HG03432 (cell line): ENCODE results near the gene RAPGEF4.

ENCODE experiments used
- ATAC-seq: cut with Tn5 transposase; IDR thresholded peaks from one replicate; pipeline ENCODE4 v1.9.1; 2021; ENCODE audit warnings: mild to moderate bottlenecking, moderate library complexity; ENCODE audit not compliant: unreplicated experiment

Gene RAPGEF4

GRCh38 chr2:172821370-172822338, 86.0 kb downstream of the RAPGEF4 start:
- no peak for ATAC-seq

GRCh38 chr2:172822585-172822984, 86.9 kb downstream of the RAPGEF4 start:
- ATAC-seq: no peak

DNA sequence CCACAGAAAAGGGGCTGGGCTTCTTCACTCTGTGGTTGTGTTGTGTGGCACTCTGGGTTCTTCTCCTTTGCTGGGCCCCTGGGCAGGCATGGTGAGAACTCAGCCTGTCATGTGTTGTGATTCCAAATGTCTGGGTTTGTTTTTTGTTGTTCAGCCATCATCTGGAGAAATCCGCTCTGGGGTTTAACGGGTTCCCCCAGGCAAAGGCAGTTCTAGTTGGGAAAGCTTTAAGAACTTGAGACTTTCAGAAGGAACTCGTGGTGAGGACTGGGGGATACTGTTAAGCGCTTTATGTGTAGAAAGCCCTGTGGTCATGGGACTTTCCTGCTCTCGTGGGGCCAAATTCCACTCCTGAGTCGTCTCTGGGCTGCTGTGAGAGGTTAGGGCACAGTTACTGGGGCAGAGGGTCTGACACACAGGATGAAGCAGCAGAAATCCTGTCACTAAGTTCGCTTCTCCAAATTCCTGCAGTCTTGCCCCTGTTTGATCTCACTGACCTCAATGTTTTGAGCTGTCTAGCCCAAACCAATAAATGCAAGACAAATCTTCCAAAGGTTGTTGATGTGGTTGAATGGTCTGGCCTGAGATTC, 87.7 kb downstream of the RAPGEF4 start:
- no peak for ATAC-seq

DNA sequence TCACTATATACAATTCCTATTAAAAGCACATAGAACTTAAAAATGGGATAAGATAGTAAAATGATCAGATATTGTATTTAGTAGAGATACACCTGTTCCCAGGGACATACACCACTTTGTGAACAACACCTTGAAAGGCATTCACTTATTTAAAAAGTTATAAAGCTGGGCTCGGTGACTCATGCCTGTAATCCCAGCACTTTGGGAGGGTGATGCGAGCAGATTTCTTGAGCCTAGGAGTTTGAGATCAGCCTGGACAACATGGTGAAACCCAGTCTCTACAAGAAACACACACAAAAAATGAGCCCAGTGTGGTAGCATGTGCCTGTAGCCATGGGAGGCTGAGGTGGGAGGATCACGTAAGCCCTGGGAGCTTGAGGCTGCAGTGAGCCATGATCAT, 90.9 kb downstream of the RAPGEF4 start:
- no peak for ATAC-seq

DNA sequence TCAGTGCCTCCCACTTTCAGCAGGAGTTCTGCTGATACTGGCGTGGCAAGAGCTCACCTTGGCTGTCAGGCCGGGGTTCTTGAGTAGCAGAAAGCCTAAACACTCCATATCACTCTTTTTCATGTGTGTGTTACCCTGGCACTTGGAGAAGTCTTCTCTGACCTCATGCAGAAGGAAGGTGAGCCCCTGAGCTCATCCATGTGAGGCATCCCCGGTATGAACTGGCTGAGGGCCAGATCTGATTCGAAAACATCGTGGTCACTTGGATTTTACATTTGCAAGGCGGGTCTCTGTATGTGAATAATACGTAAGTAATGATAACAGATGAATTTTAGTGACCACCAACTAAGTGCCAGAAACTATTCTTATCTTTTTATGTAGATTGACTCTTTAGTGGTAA, 93.6 kb downstream of the RAPGEF4 start:
- no peak for ATAC-seq

DNA sequence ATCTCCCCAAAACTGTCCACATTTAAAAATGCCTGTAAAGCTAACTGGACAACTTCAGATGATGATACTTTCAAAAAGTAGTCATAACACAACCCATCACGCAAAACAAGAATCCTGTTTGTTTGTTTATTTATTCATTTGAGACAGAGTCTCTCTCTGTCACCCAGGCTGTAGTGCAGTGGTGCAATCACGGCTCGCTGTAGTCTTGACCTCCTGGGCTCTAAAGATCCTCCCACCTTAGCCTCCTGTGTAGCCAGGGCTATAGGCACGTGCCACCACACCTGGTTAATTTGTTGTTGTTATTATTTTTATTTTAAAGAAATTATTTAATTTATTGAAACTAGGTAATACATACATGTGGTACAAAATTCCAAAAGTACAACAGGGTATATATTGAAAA, 94.8 kb downstream of the RAPGEF4 start:
- no peak for ATAC-seq

GRCh38 chr2:172833898-172834297, 98.3 kb downstream of the RAPGEF4 start:
- ATAC-seq: no peak

- ATAC-seq: no peak
These were observed 99.2 kb downstream of the RAPGEF4 start for GRCh38 chr2:172834881-172835280.

GRCh38 chr2:172836347-172836821, 100.7 kb downstream of the RAPGEF4 start:
- no peak for ATAC-seq

DNA sequence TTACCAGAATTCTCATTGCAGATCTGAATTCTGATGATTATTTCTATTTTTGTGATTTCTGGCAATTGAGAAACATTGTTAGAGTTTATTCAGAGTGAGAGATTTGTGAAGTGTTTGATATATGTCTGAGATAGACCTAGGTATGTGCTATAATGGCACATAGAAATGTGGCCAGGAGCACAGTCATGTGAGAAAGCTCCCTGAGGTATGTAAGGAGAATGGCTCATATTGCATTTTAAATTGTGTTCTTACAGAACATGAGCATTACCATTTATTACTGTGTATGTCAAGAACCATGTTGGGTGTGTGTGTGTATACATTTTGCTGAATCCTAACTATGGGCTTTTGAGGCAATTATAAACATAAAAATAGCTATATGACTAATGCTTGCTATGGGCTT, 101.2 kb downstream of the RAPGEF4 start:
- ATAC-seq: no peak

DNA sequence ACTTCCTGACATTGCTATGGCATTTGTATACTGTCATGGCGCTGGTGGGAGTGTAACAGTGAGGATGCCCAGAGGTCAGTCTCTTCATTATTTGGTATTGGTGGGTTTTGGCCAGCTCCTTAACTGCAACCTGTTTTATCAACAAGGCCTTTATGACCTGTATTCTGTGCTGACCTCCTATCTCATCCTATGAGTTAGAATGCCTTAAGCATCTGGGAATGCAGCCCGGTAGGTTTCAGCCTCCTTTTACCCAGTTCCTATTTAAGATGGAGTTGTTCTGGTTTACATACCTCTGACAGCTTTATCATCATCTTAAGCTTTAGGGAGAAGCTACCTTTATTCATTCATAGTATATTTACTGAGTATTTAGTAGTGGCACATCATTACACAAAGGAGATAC, 103.8 kb downstream of the RAPGEF4 start:
- ATAC-seq: no peak

GRCh38 chr2:172842511-172843265, 107.0 kb downstream of the RAPGEF4 start:
- no peak for ATAC-seq

GRCh38 chr2:172843266-172843582, 107.6 kb downstream of the RAPGEF4 start:
- no peak for ATAC-seq

DNA sequence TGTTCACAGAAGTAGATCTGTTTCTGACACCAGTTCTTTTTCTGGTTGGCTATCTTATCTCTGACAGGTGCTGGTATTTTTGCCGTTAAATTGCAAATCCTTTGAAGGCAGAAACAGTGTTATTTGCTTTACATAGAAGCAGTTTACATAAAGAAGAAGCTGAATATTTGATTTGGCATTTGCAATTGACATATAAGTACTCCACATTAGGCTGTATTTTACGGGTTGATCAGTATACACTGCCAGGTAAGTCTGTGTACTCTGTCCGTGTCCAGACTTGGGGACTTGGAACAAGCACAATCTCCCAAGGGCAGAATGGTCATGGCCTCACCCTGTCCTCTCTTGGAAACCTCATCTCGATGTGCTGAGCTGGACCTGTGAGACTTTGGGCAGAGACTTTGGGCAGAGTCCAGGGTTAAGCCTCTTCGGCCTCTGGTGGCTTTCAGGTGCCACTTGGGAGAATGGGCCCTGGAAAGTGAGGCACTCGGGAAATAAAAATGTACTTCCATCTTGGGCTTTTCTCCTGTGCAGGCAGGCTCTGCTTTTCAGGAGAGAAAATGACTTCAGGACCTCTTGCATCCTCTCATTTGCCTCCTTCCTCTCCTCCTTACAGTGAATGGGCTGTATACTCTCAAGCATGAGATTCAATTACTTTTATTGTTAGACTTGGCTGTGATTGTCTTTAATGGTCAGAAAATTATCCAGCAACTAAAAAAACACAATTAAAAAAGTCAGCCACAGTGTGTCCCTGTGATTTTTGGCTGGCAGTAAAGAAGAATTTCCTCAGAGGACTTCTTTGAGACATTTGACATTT, 108.5 kb downstream of the RAPGEF4 start:
- ATAC-seq: no peak

DNA sequence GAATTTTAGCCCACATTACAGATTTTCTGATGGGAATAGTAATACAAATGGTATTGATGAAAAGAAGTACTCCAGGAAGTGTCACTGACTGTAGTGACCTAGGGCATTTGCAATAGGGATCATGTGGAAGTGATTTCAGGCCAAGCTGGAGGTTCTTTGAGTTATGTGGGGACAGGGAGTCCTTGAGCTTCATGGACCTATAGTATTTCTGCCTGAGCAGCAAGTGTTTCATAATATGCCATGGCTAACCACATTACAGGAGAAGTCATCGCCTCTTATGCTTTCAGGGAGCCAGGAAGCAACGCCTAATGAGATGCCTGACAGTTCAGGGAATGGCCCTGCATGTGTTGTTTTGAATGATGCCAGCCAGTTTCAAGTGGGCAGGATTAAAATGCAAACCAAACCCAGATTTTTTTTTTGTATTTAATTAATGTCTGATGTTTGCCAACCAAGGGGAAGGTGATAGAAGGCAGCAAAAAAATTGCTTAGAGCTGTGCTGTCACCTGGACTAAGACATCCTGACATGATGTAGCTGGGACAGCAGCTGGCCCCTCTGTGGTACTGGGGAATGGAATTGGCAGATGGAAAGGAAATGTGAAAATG, 109.5 kb downstream of the RAPGEF4 start:
- no peak for ATAC-seq

DNA sequence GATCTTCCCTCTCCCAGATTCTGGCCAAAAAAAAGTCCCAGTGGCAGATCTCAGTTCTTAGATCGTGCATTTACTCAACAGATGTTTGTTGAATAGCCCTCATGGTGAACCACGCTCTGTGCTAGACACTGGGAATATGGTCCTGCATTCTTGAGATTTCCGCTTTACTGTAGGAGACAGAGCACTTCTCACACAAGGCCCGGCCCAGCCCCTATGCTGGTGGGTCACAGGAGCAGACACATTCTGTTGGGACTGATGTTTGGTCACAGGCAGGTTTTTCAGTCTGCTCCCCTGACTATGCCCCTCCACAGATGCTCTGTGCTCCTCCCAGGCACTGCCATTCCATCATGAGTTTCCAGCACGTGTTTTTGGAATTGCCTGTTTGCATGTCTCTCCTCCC, 110.9 kb downstream of the RAPGEF4 start:
- no peak for ATAC-seq

DNA sequence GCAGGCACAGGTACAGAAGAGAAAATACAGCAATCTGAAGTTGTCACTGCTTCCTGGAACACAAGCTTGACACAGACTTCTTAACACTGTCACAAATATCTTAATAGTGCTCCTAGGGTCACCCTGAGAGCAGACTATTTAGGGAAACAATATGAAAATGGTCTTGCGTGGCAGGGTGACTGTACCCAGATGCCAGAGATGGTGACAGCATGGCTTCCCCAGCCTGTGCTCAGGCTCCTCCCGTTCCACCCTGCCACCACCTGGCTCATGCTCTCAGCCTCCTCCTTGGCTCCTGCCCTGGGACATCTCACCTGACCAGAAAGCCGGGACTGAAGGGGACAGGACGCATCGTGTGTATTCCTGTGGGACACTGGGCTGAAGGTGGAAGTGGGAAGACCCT, 111.5 kb downstream of the RAPGEF4 start:
- no peak for ATAC-seq

DNA sequence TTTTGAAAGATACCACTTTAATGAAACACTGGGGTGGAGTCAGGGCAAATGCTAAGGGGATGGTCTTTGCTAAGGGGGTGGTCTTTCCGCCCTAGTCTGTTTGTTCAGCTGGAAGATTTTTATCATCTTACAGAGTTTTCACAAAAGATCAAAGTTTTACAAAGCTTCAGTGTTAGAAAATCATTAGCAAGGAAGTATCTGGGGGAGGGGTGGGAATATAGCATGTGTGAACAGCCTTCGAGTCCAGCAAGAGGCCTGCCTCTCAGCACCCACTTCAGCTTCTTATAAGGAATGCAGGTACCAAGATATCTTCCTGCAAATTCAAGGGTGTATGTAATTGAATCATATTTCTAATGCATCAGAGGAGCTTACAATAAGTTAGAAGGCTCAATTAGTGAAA, 112.9 kb downstream of the RAPGEF4 start:
- ATAC-seq: no peak

- ATAC-seq: no peak
These were observed 114.0 kb downstream of the RAPGEF4 start for GRCh38 chr2:172849519-172850217.

DNA sequence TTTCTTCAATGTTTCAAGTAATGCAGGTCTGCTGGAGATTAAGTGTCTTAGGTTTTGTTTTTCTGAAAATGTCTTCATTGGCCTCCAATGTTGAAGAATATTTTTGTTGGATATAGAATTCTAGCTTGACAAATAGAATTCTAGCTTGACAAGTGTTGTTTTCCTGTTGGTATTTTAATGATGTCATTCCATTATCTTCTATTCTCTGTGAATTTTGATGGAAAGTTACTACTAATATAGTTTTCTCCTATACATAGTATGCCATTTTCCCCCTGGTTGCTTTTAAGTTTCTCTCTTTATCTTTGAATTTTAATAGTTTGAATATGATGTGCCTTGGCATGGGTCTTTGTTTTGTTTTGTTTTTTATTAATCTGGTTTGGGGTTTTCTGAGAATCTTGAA, 119.9 kb downstream of the RAPGEF4 start:
- ATAC-seq: no peak
